ENCODE measurements around the gene MPC1L.

MPC1L gene

GRCh38 chrX:40663880-40664630, 40.8 kb downstream of the MPC1L start:
- peak; percentile 60 for TF ChIP-seq CTCF (conservative IDR thresholded peaks at IDR 0.05; ENCODE audit: low read depth, low read length)
- H3K4me3 ChIP-seq (ENCODE audit: low read length) = no peak overlapping the region
- no peak for DNase-seq (ENCODE audit: low read depth)

GRCh38 chrX:40671126-40671525, 47.9 kb downstream of the MPC1L start:
- H3K4me3 ChIP-seq (ENCODE audit: low read length) = no peak overlapping the region
- no peak for DNase-seq (ENCODE audit: low read depth)
- no peak for TF ChIP-seq CTCF (conservative IDR thresholded peaks at IDR 0.05; ENCODE audit: low read depth, low read length)
